ENCODE results near the gene MAT2A. TPM values are rescaled to one million over a fixed set of nuclear protein-coding genes. Genes with fewer than 3 reads are reported as not detected.

Gene MAT2A
- total RNA-seq, 1 donor from 2014 or later: 147 TPM

GRCh38 chr2:85527787-85528186 is 11.2 kb upstream of the MAT2A start:
- Histone ChIP-seq H3K27me3 (ENCODE audit: control insufficient read depth, insufficient read depth, low read length) (no peaks in the 10 kb centered on the region), H3K36me3 (ENCODE audit: control insufficient read depth, insufficient read depth, low read length) (no peaks in the 10 kb centered on the region), H3K4me3 (ENCODE audit: low read depth, low read length) (no peak overlapping the region)
- no peak for DNase-seq (ENCODE audit: low read depth)
- TF ChIP-seq, protein P1, sequence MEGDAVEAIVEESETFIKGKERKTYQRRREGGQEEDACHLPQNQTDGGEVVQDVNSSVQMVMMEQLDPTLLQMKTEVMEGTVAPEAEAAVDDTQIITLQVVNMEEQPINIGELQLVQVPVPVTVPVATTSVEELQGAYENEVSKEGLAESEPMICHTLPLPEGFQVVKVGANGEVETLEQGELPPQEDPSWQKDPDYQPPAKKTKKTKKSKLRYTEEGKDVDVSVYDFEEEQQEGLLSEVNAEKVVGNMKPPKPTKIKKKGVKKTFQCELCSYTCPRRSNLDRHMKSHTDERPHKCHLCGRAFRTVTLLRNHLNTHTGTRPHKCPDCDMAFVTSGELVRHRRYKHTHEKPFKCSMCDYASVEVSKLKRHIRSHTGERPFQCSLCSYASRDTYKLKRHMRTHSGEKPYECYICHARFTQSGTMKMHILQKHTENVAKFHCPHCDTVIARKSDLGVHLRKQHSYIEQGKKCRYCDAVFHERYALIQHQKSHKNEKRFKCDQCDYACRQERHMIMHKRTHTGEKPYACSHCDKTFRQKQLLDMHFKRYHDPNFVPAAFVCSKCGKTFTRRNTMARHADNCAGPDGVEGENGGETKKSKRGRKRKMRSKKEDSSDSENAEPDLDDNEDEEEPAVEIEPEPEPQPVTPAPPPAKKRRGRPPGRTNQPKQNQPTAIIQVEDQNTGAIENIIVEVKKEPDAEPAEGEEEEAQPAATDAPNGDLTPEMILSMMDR (IDR thresholded peaks at IDR 0.05; ENCODE audit: insufficient read depth, low read length, poor library complexity, severe bottlenecking): no peak

- DNase-seq (ENCODE audit: low read depth): no peak
- Histone ChIP-seq H3K36me3 (ENCODE audit: control insufficient read depth, insufficient read depth, low read length) (no peaks in the 10 kb centered on the region), H3K27me3 (ENCODE audit: control insufficient read depth, insufficient read depth, low read length) (no peaks in the 10 kb centered on the region), H3K4me3 (ENCODE audit: low read depth, low read length) (no peak overlapping the region)
- TF ChIP-seq, protein P1 (IDR thresholded peaks at IDR 0.05; ENCODE audit: insufficient read depth, low read length, poor library complexity, severe bottlenecking): no peak
Observed at GRCh38 chr2:85528355-85528754, 10.6 kb upstream of the MAT2A start.

DNA sequence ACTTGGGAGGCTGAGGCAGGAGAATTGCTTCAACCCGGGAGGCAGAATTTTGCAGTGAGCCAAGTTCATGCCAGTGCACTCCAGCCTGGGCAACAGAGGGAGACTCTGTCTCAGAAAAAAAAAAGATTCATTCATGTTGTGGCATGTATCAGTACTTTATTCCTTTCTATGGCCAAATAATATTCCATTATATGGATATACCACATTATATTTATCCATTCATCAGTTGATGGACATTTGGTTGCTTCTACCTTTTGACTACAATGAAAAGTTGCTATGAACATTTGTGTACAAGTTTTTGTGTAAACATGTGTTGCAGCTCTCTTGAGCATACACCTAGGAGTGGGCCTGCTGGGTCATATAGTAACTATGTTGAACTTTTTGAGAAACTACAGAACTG is 9.2 kb upstream of the MAT2A start:
- TF ChIP-seq, protein P1 (IDR thresholded peaks at IDR 0.05; ENCODE audit: insufficient read depth, low read length, poor library complexity, severe bottlenecking): no peak

GRCh38 chr2:85531589-85531988 is 7.4 kb upstream of the MAT2A start:
- no peaks in the 10 kb centered on the region for H3K36me3 ChIP-seq (ENCODE audit: control insufficient read depth, insufficient read depth, low read length)
- H3K27me3 ChIP-seq (ENCODE audit: control insufficient read depth, insufficient read depth, low read length): no peaks in the 10 kb centered on the region
- DNase-seq (ENCODE audit: low read depth): no peak
- H3K4me3 ChIP-seq (ENCODE audit: low read depth, low read length): no peak overlapping the region
- TF ChIP-seq, protein P1 (IDR thresholded peaks at IDR 0.05; ENCODE audit: insufficient read depth, low read length, poor library complexity, severe bottlenecking): no peak

More for the DNA sequence above, 9.2 kb upstream of the MAT2A start:
- H3K36me3 ChIP-seq (ENCODE audit: control insufficient read depth, insufficient read depth, low read length): no peaks in the 10 kb centered on the region
- H3K4me3 ChIP-seq (ENCODE audit: low read depth, low read length): no peak overlapping the region
- no peak for DNase-seq (ENCODE audit: low read depth)
- H3K27me3 ChIP-seq (ENCODE audit: control insufficient read depth, insufficient read depth, low read length): no peaks in the 10 kb centered on the region

DNA sequence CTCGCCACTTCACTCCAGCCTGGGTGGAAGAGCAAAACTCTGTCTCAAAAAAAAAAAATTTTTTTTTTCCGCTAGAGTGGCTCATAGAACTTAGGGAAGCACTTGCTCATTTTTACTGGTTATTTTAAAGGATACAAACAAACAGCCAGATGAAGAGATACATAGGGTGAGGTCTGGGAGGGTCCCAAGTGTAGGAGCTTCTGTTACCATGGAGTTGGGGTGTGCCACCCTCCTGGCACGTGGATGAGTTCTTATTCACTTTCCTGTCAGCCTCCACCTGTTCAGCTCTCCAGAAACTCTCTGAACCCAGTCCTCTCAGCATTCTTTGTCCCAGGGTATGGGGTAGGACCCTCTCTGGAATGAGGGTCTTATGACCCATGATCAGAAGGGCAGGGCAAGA is 4.9 kb upstream of the MAT2A start:
- no peaks in the 10 kb centered on the region for H3K36me3 ChIP-seq (ENCODE audit: control insufficient read depth, insufficient read depth, low read length)
- no peaks in the 10 kb centered on the region for H3K27me3 ChIP-seq (ENCODE audit: control insufficient read depth, insufficient read depth, low read length)
- DNase-seq (ENCODE audit: low read depth): no peak
- TF ChIP-seq, protein P1 (IDR thresholded peaks at IDR 0.05; ENCODE audit: insufficient read depth, low read length, poor library complexity, severe bottlenecking): no peak
- no peak overlapping the region for H3K4me3 ChIP-seq (ENCODE audit: low read depth, low read length)

DNA sequence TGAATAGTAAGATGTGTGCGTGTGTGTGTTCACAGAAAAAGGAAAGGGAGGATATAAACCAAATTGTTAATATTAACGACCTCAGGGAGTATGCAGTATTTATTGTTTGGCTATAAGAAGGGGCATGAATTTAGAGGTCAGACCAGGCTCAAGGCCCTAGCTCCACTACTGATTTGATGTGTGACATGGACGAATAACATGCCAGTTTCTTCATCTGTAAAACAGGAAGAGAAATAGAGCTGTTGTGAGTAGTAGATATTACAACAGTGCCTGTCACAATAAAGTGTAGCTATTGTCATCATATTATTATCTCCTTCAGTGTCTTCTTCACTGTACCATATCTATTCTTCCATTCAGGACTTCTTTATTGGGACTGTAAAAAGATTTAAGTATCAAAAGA is 4.1 kb upstream of the MAT2A start:
- no peaks in the 10 kb centered on the region for H3K36me3 ChIP-seq (ENCODE audit: control insufficient read depth, insufficient read depth, low read length)
- no peaks in the 10 kb centered on the region for H3K27me3 ChIP-seq (ENCODE audit: control insufficient read depth, insufficient read depth, low read length)
- TF ChIP-seq, protein P1 (IDR thresholded peaks at IDR 0.05; ENCODE audit: insufficient read depth, low read length, poor library complexity, severe bottlenecking): no peak
- no peak for DNase-seq (ENCODE audit: low read depth)
- H3K4me3 ChIP-seq (ENCODE audit: low read depth, low read length): no peak overlapping the region

Data from kidney epithelial cell (primary cell).